Activated T-cell treated with anti-CD3 and anti-CD28 coated beads, Interleukin-2, amount 50 U/mL, for 72 hours (primary cell): ENCODE measurements around the gene MAPK12. TPM values are rescaled to one million over a fixed set of nuclear protein-coding genes. Genes with fewer than 3 reads are reported as not detected.
A peak's percentile ranks its signal among the peaks of the same experiment; 100 is the strongest.

Experiments used
- ATAC-seq, 2 donors: fragments of 150-1000 bp; cut with Tn5 transposase; replicated peaks in 1 of 2; 2 replicates each; pipeline ENCODE4 v1.10.0; 2021; ENCODE audit warnings: moderate library complexity in 2 of 2, mild to moderate bottlenecking in 1 of 2
- DNase-seq, 2 donors: peaks; one replicate each; pipeline ENCODE4 v3.0.0; 2021 to 2022; ENCODE audit warnings: mixed read lengths in 1 of 2
- H3K27ac Mint-ChIP-seq: one replicate; pipeline ENCODE4 v1.8.0; 2022; ENCODE audit warnings: mild to moderate bottlenecking, moderate library complexity, mixed read lengths
- H3K27me3 Mint-ChIP-seq: one replicate; pipeline ENCODE4 v1.8.0; 2022; ENCODE audit warnings: low read depth, mixed read lengths
- H3K36me3 Mint-ChIP-seq, 2 donors: one replicate each; pipeline ENCODE4 v1.8.0; 2022; ENCODE audit warnings: mixed read lengths in 2 of 2, mild to moderate bottlenecking in 1 of 2; ENCODE audit not compliant: insufficient read depth in 2 of 2
- H3K4me1 Mint-ChIP-seq: one replicate; pipeline ENCODE4 v1.8.0; 2022; ENCODE audit warnings: low read depth, mixed read lengths
- H3K4me3 Mint-ChIP-seq, 2 donors: one replicate each; pipeline ENCODE4 v1.8.0; 2022; ENCODE audit warnings: mild to moderate bottlenecking in 2 of 2, mixed read lengths in 2 of 2, moderate library complexity in 2 of 2
- H3K9me3 Mint-ChIP-seq, 2 donors: one replicate each; pipeline ENCODE4 v1.8.0; 2022; ENCODE audit warnings: mixed read lengths in 2 of 2
- total RNA-seq, 2 donors: library from RNA; stranded (reverse); gene quantifications; one replicate each; pipeline ENCODE4 v1.2.3, GENCODE V29; 2022

Gene MAPK12
- total RNA-seq: 10 to 100 TPM in 1 of 2 donors, 1 to 10 TPM in 1; 8.5 to 11.5 TPM

DNA sequence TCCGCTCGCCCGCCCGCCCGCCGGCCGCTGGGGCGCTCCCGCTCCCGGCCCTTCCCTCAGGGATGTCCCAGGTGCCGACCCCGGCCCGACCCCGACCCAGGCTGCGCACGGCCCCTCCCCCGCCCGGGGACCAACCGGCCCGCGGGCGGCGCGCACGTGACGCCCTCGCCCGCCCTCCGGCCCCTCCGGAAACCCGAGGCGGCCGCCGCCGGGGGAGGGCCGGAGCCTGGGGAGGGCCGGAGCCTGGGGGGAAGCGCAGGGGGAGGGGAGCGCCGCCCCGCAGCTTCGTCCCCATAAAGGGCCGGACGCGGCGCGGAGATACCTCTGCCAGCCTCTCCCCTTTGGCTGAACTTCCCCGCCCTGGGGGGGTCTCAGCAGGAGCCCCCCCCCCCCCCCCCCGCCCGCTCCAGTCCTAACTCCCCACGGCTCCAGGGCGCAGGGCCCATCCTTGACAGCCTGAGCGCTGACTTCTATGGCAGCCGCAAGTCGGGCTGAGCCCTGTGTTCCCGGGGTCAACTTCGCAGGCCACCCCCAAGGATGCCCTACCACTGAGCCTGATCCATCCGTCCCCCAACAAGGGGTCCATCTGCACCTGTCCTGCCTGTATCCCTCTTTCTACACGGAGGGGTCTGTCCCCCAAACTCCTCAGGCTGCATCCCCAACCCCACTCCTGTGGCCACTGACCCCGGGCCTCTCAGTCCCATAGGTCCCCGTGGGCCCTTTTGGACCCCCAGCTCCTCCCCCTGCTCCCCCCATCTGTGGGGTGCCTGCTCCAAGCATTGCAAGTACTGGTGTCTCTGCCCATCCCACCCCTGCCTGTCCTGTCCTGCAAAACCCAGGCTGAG, at the start of gene MAPK12:
MAPK12 (minus strand) TSS at position 69 of the 845 bp plus-strand sequence. CDS start 174 bp downstream, outside the sequence.
- Mint-ChIP-seq H3K27me3 (peaks cover 11% of the 10 kb centered on the region), H3K4me3 (peak within 1 kb of the TSS; percentile 62 to 72), H3K36me3 (no peaks in the 10 kb centered on the region), H3K4me1 (peaks cover 8% of the 10 kb centered on the region), H3K27ac (no peak within 1 kb of the TSS), H3K9me3 (no peaks in the 10 kb centered on the region)
- DNase-seq (no peak), ATAC-seq (peak; percentile 23 to 35)

DNA sequence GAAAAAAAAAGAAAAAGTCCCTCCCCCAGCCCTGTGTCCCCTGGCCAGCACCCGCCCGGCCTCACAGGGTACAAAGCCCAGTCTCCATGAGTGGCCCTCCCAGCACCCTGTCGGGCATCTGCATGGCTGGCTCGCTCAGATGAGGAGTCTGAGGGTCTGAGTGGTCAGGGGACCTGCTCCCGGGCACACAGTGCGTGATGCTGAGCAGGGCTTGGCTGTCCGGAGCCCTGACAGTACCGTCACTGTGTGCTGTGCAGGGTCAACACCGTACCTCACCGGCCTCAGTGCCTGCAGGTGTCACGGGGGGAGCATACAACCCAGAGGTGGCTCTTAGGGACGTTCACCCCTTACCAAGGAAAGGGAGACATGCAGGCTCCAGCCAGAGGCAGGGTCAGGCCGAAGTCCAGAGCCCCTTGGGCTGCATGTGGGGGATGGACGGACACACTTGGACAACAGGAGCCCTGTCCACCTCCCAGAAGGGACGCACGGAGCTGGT, 49.5 kb upstream of the MAPK12 start:
- Mint-ChIP-seq H3K27me3 (peaks cover 4% of the 10 kb centered on the region), H3K27ac (no peak overlapping the region), H3K4me3 (no peak overlapping the region), H3K36me3 (no peaks in the 10 kb centered on the region), H3K9me3 (no peaks in the 10 kb centered on the region), H3K4me1 (peaks cover 21% of the 10 kb centered on the region)
- no peak for DNase-seq
- ATAC-seq: no peak

DNA sequence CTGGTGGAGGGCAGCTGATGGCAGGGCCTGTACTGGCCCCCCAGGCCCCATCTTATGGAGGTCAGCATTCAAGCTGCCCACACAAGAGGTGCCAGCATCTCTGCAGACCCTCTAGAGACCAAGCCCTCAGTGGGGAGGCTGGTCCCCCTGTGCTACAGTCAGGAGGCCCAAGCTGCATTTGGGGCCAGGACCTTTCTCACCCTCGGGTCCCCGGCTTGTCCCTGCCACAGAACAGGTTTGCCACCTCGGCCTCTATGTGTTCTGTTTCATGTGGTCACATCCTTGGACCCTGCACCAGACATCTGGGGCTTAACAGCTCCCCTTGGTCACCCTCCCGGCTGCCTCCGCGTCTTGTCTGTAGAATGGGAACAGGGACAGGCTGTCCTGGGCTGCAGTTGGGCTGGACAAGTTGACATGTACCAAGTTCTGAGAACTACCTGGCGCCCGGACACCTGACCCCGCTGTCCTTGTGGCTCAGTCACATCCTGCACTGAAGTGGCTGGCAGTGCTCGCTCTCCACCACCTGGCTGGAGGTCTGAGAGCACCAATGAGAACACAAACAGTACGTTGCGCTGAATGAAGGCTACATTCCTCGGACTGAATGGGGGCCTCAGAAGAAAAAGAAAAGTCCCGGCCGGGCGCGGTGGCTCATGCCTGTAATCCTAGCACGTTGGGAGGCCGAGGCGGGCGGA, 48.7 kb upstream of the MAPK12 start:
- ATAC-seq: no peak
- no peak for DNase-seq
- Mint-ChIP-seq H3K27ac (no peak overlapping the region), H3K27me3 (peaks cover 6% of the 10 kb centered on the region), H3K36me3 (no peaks in the 10 kb centered on the region), H3K9me3 (no peaks in the 10 kb centered on the region), H3K4me1 (peaks cover 20% of the 10 kb centered on the region), H3K4me3 (no peak overlapping the region)

- no peak overlapping the region for H3K27ac Mint-ChIP-seq
- DNase-seq: no peak
- no peak overlapping the region for H3K4me3 Mint-ChIP-seq
- peaks cover 6% of the 10 kb centered on the region for H3K27me3 Mint-ChIP-seq
- no peaks in the 10 kb centered on the region for H3K9me3 Mint-ChIP-seq
- peaks cover 18% of the 10 kb centered on the region for H3K4me1 Mint-ChIP-seq
- no peak for ATAC-seq
- H3K36me3 Mint-ChIP-seq: no peaks in the 10 kb centered on the region
Observed at GRCh38 chr22:50309601-50309991, 48.1 kb upstream of the MAPK12 start.

DNA sequence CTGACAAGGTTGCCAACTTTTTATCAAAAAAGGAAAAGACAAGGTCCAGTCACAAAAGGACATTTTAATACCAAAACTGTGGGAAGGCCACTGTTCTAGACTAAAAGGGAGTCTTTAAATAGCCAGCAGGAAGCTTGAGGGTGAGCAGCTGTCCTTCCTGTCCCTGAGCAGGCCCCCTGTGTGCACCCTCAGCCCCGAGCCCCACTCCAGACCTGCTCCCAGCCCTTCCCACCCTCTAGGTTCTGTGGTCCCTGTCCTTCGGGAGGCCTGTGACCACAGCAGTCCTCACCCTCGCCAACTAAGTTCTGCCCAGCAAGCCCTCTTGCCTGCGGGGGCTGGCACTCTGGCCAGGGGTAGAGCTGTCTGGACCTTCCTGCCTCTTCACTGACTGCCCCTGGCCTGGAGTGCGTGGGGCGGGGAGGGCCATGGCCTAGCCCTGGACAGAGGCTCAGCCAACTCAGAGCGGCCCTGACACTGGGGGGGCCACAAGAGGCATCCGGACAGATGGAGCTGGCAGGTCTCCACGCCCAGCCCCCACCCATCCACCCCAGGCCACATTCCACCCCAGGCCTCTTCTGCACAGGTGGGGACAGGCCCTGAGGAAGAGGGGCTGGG, 47.6 kb upstream of the MAPK12 start:
- H3K4me1 Mint-ChIP-seq: peaks cover 13% of the 10 kb centered on the region
- H3K9me3 Mint-ChIP-seq: no peaks in the 10 kb centered on the region

GRCh38 chr22:50308597-50308935, 47.1 kb upstream of the MAPK12 start:
- ATAC-seq: no peak
- Mint-ChIP-seq H3K36me3 (no peaks in the 10 kb centered on the region), H3K4me1 (peaks cover 7% of the 10 kb centered on the region), H3K27ac (no peak overlapping the region), H3K9me3 (no peaks in the 10 kb centered on the region), H3K27me3 (peaks cover 6% of the 10 kb centered on the region), H3K4me3 (peak overlapping the region; percentile 12 to 39)
- no peak for DNase-seq

More for the DNA sequence above, 47.6 kb upstream of the MAPK12 start:
- Mint-ChIP-seq H3K4me3 (peak overlapping the region; percentile 12 to 39), H3K36me3 (no peaks in the 10 kb centered on the region), H3K27me3 (peaks cover 6% of the 10 kb centered on the region), H3K27ac (no peak overlapping the region)
- ATAC-seq: no peak
- no peak for DNase-seq

DNA sequence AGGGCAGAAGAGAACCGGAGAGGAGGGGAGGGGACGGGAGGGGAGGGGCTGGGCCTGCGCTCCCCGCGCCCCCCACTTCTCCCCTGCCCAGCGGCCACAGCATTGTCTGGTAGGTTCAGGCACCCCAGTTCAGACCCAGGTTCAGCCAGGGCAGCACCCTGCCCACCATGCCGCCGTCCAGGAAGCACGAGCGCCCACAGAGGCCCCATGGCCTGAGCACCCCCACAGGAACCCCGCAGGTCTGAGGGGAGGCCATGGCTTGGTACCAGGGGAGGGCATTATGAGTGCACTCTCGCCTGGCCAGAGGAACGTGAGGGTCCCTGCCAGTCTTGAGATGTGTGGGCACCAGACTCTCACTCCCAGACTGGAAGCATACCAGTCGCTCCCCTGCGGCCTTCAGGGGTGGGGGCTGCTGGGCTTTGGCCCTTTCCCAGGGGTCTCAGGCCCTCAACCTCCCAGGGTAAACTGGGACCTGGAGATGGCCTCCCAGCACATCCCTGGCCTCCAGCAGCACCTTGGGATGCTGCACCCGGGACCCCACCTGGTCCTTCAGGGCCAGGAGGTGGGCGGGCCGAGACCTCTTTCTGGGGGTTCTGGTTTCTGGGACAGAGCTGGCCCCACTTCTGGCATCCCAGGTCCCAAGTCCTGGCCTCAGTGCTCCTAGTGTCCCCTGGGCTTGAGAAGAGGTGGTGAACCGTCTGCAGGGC, 46.6 kb upstream of the MAPK12 start:
- ATAC-seq (no peak), DNase-seq (no peak)
- H3K4me1 Mint-ChIP-seq: peaks cover 7% of the 10 kb centered on the region
- no peaks in the 10 kb centered on the region for H3K9me3 Mint-ChIP-seq
- no peaks in the 10 kb centered on the region for H3K36me3 Mint-ChIP-seq
- H3K27me3 Mint-ChIP-seq: peaks cover 6% of the 10 kb centered on the region
- peak overlapping the region in 1 of 2 donors; percentile 48 for H3K4me3 Mint-ChIP-seq
- no peak overlapping the region for H3K27ac Mint-ChIP-seq

GRCh38 chr22:50306753-50307749, 45.6 kb upstream of the MAPK12 start, which contains the start of gene PLXNB2:
TSS of gene PLXNB2 (minus strand) at chr22:50307646. CDS start at chr22:50290584, 17,062 bp downstream.
- H3K4me3 Mint-ChIP-seq: peak within 1 kb of the TSS; percentile 48 to 75
- peaks cover 7% of the 10 kb centered on the region for H3K4me1 Mint-ChIP-seq
- no peaks in the 10 kb centered on the region for H3K36me3 Mint-ChIP-seq
- DNase-seq (peak; percentile 39 to 55), ATAC-seq (peak; percentile 57 to 68)
- H3K9me3 Mint-ChIP-seq: no peaks in the 10 kb centered on the region
- H3K27me3 Mint-ChIP-seq: peaks cover 6% of the 10 kb centered on the region
- no peak within 1 kb of the TSS for H3K27ac Mint-ChIP-seq

- Mint-ChIP-seq H3K27me3 (peaks cover 6% of the 10 kb centered on the region), H3K9me3 (no peaks in the 10 kb centered on the region), H3K36me3 (no peaks in the 10 kb centered on the region), H3K27ac (peak overlapping the region; percentile 46), H3K4me3 (peak overlapping the region; percentile 75 to 81), H3K4me1 (peaks cover 7% of the 10 kb centered on the region)
- DNase-seq (peak; percentile 37 to 40), ATAC-seq (peak; percentile 46 to 49)
Observed at GRCh38 chr22:50305923-50306566, 44.6 kb upstream of the MAPK12 start.

GRCh38 chr22:50305393-50305922, 44.0 kb upstream of the MAPK12 start:
- ATAC-seq (no peak), DNase-seq (no peak)
- Mint-ChIP-seq H3K36me3 (no peaks in the 10 kb centered on the region), H3K4me3 (no peak overlapping the region), H3K4me1 (peaks cover 7% of the 10 kb centered on the region), H3K9me3 (no peaks in the 10 kb centered on the region), H3K27ac (no peak overlapping the region), H3K27me3 (peaks cover 6% of the 10 kb centered on the region)
